Stimulated activated CD4-positive, alpha-beta T cell treated with anti-CD3 and anti-CD28 coated beads, Interleukin-4, amount 100 ng/mL, for 4 hours (primary cell): Measurements from ENCODE around the gene ACY1.
A peak's percentile ranks its signal among the peaks of the same experiment; 100 is the strongest.

Source experiments
- DNase-seq, 2 experiments: peaks; one replicate each; pipeline ENCODE4 v3.0.0-alpha.2; 2020

ACY1 gene

DNA sequence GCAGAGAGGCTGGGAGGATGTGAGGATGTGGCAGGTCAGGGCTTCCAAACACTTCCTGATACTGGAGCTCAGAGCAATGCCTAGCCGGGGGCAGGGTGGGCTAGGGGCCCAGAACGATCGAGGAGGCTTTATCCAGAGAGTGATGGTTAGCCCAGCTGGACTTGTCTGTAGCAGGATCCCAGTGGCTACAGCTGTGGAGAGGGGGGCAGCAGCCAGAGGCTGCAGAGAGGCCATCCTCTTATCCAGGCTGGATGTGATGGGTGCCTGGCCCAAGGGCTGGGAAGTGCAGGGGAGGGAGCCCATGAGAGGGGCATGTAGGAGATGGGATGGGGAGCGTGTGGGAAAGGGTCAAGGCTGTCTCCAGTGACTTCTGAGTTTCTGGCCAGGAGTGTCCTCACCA, 36.5 kb upstream of the ACY1 start:
- no peak for DNase-seq

DNA sequence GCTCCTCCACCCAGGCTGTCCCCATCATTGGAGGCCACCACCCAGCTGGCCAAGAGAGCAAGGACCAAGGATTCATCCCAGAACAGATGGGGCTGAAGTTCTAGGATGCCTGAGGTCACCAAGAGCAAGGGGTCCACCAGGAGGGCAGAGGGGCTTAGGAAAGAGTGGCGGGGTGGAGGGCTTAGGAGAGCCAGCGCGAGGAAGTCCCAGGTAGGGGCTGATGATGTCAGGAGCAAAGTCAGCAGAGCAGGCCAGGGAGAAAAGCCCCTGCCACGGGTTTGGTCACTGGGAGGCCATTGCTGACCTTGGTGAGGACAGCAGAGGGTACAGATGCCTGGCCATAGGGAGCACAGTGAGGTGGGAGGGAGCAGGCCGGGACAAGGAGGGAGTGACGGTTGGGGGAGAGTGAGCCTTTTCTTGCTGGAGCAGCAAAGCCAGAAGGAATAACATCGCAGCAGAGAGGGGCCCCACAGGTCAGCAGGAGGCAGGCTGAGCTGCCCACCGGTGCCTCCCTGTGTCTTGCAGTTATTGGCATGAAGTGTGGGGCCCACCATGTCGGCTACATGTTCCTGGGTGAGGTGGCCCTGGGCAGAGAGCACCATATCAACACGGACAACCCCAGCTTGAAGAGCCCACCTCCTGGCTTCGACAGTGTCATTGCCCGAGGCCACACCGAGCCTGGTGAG, 36.0 kb upstream of the ACY1 start:
- DNase-seq, result no peak

DNA sequence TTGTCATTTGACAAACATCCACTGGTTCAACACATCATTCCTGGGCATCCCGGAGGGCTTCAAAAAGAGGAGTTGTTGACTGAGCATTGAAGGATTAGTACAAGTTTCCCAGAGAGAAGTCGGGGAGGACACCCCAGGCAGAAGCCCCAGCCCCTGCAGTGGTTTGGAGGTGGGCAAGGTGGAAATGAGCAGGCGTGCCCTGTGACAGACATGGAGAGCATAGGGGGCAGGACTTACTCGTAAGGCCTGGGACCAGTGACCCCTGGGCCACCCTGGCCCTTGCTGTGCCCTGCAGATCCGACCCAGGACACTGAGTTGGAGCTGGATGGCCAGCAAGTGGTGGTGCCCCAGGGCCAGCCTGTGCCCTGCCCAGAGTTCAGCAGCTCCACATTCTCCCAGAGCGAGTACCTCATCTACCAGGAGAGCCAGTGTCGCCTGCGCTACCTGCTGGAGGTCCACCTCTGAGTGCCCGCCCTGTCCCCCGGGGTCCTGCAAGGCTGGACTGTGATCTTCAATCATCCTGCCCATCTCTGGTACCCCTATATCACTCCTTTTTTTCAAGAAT, 35.2 kb upstream of the ACY1 start:
- no peak for DNase-seq

DNA sequence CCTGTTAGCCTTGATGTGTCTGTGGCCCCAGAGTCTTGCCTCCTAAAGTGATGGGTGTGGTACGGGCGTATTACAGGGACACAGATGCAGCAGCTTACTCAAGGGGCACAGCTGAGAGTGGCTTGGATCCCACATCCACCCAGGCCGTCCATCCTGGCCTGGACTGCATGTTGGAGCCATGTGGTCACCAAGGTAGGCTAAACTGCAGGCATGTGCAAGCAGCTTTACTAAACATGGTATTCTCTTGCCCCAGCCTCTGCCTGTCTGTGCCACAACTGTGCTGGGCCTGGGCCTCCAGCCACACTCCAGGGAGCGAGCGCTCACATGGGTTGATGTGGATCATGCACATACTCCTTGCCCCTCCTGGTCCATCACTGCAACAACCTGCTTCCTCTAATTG, 34.2 kb upstream of the ACY1 start:
- DNase-seq, result no peak

DNA sequence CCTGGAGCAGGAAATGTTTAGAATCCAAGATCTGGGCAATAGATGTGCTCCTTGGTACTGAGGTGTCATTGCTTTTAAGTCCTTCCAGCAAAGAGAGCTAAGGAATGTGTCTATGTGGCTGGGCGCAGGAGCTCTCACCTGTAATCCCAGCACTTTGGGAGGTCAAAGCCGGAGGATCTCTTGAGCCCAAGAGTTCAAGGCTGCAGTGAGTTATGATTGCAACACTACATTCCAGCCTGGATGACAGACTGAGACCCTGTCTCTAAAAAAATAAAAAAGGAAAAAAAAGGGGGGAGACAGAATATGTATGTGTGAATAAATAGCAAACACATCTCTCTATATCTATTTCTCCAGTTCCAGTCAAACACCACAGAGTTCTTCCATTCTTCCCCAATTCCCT, 32.4 kb upstream of the ACY1 start:
- DNase-seq, result no peak

DNA sequence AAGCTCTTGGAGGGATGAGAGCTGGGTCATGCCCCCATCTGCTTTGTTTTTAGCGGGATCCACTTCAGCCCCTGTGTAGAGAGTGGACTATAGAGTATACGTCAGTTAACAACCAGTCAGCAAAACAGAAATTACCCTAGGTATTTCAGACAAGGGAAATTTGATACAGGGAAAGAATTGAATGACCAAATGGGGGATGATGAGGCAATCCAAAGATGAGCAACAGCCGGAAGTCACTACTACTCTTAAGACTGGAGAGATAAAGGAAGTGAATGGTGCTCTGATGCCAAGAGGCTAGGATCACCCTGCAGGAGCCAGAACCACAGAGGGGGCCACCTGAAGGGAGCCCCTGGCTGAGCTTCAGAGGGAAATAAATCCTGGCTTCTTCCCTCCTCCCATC, 29.9 kb upstream of the ACY1 start:
- no peak for DNase-seq

DNA sequence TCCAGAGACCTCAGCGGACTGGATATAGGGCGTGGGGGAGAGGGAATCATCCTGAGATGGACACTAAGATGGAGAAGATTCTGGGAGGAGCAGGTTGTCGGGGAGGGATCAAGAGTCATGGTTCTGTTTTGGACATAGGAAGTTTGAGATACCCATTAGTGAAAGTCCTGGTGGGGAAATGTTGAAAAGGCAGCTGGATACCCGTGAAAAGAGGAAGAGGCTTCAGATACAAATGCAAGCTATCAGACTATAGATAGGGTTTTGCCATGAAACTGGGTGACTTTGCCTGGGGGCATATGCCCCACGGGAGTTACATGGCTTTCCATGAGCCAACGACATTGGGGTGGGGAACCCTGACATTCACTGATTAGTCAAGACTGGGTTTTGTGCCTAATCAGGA, 29.2 kb upstream of the ACY1 start:
- DNase-seq, result no peak

DNA sequence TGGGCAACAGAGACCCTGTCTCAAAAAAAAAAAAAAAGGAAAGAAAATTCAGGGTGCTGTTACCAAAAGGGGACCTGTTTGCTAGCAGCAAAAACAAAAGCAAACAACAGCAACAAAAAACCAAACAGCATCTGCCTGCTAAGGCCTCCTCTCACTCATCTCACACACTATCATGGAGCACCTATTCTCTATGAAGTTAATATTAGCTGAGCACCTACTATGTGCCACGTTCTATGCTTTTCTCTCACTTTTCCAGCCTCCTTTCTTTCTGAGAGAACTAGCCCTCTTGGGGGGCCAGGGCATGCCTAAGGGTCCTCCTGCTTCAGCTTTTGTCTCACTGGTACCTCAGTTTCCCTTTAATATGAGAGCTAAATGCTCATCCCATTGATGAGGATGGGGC, 28.6 kb upstream of the ACY1 start:
- DNase-seq, result no peak

DNA sequence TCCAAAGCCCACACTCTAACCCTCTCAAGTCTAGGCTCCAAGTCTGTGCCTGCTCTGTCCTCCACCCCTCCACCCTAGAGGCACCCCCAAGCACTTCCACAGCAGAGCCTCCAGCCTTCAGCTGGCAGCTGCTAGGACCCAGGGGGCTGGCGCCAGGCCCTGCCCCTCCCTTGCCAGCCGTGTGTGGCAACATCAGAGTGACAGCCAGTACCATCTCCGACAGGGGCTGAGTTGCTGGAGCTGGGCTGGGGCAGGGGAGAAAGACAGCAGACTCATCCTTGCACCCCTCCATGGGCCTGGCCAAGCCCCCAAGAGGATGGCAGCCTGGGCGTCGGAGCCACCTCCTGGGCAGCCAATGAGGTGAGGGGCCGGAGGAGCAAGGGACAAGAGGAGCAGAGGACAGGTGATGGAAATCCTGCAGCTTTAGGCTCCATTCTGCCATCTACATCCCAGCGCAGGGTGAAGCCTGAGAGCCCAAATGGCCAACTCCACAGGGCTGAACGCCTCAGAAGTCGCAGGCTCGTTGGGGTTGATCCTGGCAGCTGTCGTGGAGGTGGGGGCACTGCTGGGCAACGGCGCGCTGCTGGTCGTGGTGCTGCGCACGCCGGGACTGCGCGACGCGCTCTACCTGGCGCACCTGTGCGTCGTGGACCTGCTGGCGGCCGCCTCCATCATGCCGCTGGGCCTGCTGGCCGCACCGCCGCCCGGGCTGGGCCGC, 28.0 kb upstream of the ACY1 start, which contains the start of gene GPR62:
Gene GPR62 (plus strand): TSS at position 207 of the 718 bp plus-strand sequence. CDS start 272 bp downstream, at position 479.
- no peak for DNase-seq

DNA sequence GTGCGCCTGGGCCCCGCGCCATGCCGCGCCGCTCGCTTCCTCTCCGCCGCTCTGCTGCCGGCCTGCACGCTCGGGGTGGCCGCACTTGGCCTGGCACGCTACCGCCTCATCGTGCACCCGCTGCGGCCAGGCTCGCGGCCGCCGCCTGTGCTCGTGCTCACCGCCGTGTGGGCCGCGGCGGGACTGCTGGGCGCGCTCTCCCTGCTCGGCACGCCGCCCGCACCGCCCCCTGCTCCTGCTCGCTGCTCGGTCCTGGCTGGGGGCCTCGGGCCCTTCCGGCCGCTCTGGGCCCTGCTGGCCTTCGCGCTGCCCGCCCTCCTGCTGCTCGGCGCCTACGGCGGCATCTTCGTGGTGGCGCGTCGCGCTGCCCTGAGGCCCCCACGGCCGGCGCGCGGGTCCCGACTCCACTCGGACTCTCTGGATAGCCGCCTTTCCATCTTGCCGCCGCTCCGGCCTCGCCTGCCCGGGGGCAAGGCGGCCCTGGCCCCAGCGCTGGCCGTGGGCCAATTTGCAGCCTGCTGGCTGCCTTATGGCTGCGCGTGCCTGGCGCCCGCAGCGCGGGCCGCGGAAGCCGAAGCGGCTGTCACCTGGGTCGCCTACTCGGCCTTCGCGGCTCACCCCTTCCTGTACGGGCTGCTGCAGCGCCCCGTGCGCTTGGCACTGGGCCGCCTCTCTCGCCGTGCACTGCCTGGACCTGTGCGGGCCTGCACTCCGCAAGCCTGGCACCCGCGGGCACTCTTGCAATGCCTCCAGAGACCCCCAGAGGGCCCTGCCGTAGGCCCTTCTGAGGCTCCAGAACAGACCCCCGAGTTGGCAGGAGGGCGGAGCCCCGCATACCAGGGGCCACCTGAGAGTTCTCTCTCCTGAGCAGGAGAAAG, 27.2 kb upstream of the ACY1 start:
- DNase-seq, result peak in 1 of 2 experiments; percentile 36

DNA sequence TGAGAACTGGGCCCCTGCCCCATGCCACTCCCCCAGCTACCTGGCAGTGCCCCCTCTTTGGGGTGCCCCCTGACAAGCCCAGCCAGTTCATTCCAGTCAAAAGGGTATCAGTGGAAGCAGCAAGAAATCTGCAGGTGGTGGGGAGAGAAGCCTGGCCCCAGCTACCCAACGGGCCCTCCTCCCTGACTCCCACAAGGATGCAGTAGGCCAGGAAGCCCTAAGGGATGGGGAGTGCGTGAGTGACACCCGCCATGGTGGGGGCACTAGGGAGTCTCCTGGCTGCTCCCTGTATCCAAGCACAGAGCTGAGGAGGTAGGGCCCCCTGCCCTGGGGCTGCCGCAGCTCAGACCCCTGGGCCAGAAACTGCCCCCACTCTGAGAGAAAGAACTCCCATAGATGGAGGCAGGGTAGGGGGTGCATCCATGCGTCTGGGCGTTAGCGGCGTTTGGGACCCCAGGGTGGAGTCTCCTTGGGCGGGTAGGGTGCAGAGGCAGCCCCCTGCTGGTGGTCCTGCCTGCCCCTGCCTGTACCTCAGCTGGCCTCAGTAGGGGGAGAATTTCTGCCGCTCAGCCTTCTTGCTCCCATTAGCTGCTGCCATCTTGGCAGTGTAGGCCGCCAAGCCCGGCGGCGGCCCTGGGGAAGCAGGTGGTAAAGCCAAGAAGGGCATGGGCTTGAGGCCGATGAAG, 25.7 kb upstream of the ACY1 start:
- no peak for DNase-seq

DNA sequence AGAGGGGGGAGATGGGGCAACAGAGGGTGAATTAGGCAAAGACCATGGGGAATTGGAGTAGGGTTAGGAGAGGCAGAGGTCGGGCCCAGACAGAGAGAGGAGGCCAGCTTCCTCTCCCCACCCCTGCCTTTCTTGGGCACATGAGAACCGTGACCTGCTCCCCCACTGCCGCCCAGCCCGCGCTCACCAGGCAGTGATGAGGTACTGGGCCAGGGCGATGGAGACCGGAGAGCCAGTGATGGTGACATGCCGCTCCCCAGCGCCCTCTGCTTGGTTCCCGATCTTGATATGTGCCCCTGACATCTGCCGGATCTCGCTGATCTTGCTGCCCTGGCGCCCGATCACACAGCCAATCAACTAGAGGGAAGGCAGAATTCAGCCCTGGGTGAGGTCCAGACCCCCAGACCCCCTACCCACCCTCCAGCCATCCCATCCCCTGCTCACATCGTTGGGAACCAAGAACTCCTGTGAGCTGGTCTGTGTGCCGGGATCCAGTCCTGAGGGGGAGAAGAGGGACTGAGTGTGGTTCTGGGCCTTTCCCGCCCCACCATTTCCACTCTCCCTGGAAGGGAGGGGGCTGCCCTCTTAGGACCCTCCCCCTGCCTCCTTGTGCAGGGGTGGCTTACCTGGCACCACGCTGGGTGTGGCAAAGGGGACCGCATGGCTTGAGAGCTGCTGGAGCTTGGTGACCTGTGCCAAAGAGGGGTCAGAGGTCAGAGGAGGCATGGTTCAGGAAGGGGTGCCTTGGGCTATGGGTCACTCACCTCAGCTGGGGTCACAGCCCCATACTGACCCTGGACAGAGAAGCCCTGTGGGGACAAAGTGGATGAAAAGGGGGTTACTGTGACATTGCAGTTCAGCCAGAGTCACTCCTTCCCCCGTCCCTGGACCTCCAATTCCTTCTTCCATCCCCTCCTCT, 24.5 kb upstream of the ACY1 start:
- no peak for DNase-seq

DNA sequence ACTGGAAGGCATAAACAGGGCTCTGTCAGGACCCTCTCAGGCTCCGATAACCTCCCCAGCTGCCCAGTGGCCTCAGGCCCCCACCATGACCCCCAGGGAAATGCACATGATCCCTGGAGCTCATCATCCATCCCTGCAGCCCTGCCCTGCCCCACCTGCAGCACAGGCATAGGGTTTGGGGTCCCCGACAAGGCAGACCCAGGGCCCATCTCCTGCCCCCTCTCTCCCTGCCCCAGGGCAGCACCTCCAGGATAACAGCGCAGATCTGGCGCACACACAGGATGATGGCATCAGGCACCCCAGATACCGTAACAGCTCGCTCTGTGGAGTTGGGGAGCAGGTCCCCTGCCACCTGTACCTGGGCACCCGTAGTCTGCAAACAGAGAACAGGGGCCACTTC, 23.7 kb upstream of the ACY1 start:
- no peak for DNase-seq

DNA sequence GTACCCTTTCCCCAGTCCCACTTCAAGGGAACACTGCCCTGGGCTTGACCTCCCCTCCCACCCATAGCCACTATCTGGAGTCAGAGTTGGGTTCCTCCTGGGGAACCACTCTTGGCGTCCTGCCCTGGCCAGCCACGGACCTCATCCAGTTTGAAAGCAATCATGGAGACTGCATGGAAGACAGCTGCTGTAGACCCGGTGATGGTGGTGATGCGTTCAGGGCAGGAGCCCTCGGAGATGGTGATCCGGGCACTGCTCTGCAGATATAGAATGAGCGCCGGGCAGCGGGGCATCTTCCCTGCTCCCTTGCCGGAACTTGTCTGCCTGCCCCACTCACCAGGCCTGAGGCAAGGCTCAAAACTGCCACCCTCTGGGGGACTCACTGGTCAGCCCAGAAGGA, 22.9 kb upstream of the ACY1 start:
- DNase-seq, result no peak

DNA sequence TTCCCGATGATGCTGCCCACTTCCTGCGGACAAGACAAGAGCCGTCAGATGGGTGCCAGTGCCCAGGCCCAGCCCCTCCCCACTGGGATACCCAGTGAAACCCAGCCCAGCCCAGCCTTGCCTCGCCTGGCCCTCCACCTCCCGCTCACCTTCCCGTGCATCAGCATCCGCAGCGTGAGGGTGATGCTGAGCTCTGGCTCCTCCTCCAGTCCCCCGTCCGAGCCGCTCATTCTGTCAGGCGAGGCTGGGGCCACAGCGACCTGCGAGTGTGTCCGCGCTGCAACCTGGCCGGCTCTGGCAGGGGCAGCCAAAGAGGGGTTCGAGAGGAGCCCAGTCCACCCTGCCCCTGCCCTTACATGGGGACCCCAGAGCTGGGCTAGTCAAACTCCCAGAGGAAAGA, 22.3 kb upstream of the ACY1 start:
- DNase-seq, result no peak

DNA sequence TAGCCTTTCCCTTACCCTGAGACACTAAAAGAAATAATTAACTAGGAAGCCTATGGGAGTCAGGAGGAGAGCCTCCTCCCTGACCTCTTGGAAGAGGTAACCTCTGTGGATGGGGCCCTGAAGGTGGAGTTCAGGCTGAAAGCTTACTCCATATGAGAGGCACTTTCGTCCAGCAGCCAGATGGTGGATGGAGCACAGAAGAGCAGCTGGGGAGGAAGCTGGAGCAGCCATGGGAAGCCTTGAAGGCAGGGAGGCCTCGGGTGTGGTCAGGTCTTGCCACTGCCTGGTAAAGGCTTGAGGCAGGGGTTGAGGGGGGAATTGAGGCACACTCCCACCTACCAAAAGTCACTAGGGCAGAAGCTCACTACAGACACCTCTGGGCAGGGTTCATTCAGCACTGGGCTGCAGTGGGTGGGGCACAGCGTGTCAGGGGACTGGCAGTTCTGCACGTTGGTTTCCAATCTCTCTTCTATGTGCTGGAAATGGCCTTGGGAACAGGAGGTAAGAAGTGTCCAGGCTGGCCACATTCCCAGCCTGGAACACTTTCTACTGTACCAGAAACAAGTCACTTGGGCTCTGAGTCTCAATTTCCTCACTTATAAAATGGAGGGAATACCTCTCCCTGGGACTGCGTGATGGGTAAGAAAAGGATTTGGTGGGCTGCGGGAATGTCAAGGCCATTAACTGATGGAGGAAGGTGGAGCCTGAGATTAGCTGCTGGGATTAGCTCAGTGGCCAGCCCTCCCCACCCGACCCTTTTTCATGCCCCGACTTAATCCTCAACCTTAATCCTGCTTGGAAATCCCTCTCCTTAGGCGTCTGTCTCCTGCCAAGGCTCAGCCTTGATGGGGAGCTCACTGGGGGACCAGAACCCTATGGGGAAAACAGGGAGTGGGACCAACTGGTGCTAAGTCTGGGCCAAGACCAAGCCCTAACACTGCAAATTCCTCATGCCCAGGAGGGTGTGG, 21.4 kb upstream of the ACY1 start:
- no peak for DNase-seq

DNA sequence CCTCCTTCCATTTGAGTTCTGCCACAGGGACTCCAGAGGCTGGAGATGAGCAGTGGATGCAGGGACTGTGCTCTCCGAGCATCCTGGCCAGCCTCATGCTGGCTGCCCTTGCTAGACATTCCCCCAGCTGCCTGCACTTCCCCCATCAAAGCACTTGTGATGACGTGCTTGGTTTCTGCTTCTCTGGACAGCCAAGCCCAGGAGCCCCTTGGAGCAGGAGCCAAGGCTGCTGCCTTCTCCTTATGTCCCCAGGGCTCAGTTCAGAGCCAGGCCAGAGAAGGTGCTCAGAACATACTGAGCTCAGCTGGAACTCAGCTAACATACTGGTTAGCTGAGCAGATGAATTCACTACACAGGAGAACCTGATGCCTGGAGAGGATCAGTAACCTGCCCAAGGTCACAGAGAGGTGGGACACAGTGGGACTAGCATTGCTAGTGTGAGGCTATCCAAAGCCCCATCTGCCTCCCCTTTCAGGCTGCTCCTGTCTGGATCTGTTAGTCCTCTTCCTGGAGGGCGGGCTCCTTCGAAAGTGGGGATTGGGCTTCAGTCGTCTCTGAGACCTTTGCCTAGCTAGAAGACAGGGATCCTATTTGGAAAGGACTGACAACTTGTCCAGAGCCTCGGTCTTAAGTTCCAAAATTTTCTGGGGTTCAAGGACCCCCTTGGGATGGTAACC, 20.3 kb upstream of the ACY1 start:
- no peak for DNase-seq

DNA sequence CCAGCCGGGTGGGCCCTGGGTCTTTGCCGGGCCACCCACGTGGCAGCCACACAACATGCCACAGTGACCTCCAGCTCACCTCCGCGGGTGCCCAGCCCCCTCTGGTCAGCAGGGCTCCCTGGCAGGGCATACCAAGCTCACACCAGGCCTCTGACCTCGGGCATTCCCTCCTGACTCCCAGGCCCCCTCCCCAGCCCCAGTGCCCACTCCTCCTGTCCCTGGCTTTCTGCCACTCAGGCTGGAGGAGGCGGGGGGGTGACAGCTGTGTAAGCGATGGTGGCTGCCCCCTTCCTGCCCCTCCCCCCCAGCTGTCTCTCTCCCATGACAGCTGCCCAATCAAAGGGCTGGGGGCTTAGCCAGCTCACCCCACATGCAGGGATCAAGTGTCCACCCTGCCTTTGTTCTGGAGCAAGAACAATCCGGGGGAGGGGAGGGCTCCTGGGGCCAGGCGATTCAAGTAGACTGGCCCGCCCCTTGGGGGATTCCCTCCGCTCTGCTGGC, 19.3 kb upstream of the ACY1 start:
- DNase-seq, result no peak

DNA sequence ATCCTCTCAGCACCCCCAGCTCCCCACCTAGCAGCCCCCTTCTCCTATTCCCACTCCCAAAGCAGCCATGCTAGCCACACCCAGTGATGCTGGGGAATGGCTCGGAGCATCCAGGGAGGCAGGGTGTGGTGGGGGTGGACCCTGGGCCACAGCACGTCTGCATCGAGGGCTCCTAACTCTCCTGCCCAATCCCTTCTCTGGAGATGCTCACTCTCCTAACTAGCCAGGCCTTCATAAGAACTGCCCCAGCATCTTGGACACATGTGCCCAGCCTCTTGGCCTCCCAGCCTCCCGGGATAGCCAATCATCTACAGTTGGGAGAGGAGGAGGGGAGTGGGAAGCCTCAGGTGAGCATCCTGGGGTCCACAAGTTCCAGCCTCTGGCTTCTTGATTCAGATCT, 18.8 kb upstream of the ACY1 start:
- DNase-seq, result no peak

DNA sequence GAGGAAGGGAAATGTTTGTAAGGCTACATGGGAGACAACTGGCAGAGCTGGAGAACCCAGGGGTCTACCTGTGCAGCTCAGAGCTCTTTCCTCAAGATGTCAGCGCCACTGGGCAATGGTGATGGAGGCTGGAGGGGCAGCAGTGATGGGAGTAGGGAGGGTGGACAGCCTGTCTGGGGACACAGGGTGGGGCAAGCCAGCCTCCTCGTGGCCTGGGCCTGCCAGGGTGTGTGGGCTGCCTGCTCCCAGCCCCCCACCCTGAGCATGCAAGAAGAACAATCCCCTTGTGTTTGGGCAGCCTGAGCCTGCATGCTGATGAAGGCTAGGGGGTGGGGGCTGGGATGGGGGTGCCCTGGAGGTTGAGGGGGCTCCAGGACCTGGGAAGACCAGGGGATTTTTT, 17.3 kb upstream of the ACY1 start:
- no peak for DNase-seq
